Measurements from ENCODE around the gene EIF1. TPM values are rescaled to one million over a fixed set of nuclear protein-coding genes. Genes with fewer than 3 reads are reported as not detected.

Gene EIF1
- total RNA-seq, 2 experiments from 2014 or later, result 145 to 659 TPM

- Histone ChIP-seq H3K4me1 (ENCODE audit: insufficient read depth, low read length, poor library complexity, severe bottlenecking) (no peaks in the 10 kb centered on the region), H3K4me3 (ENCODE audit: low read depth, low read length, poor library complexity, severe bottlenecking) (no peak overlapping the region), H3K79me2 (ENCODE audit: insufficient read depth, low read depth, low read length) (no peaks in the 10 kb centered on the region), H3K27ac (ENCODE audit: low read depth, low read length, poor library complexity, severe bottlenecking) (no peak overlapping the region), H3K36me3 (ENCODE audit: insufficient read depth, low read length) (no peaks in the 10 kb centered on the region), H2AFZ (ENCODE audit: low read length) (no peak overlapping the region), H3K9me2 (ENCODE audit: insufficient read depth, low read length) (no peaks in the 10 kb centered on the region), H4K20me1 (ENCODE audit: insufficient read depth, low read length) (no peaks in the 10 kb centered on the region), H3K9me3 (ENCODE audit: low read length) (no peaks in the 10 kb centered on the region), H3K4me2 (ENCODE audit: low read length) (no peak overlapping the region)
- ChIA-PET POLR2A (no interaction called here), CTCF (ENCODE audit: unreplicated experiment) (no interaction called here)
- DNase-seq (ENCODE audit: low spot score), result no peak
- no TSS peak for BruUV-seq (replicated peaks)
- no peak for TF ChIP-seq EZH2phosphoT487 (IDR thresholded peaks at IDR 0.05; ENCODE audit: borderline replicate concordance, low read depth, low read length)
- TF ChIP-seq CTCF (conservative IDR thresholded peaks at IDR 0.05; ENCODE audit: low read length), result no peak
- intact Hi-C loops (cut with micrococcal nuclease; ENCODE audit: unreplicated experiment), result no loop called here
Measured at GRCh38 chr17:41710472-41711090, 21.9 kb downstream of the EIF1 start.

GRCh38 chr17:41711669-41712400 is 23.1 kb downstream of the EIF1 start, which contains the start of gene GAST:
Gene GAST, plus strand, starts transcription at chr17:41712331. Its CDS starts 3,106 bp downstream, at chr17:41715437.
- Histone ChIP-seq H3K9me2 (ENCODE audit: insufficient read depth, low read length) (no peaks in the 10 kb centered on the region), H3K4me2 (ENCODE audit: low read length) (no peak within 1 kb of the TSS), H3K36me3 (ENCODE audit: insufficient read depth, low read length) (no peaks in the 10 kb centered on the region), H3K4me1 (ENCODE audit: insufficient read depth, low read length, poor library complexity, severe bottlenecking) (no peaks in the 10 kb centered on the region), H4K20me1 (ENCODE audit: insufficient read depth, low read length) (no peaks in the 10 kb centered on the region), H2AFZ (ENCODE audit: low read length) (no peak within 1 kb of the TSS), H3K9me3 (ENCODE audit: low read length) (no peaks in the 10 kb centered on the region), H3K27ac (ENCODE audit: low read depth, low read length, poor library complexity, severe bottlenecking) (no peak within 1 kb of the TSS), H3K4me3 (ENCODE audit: low read depth, low read length, poor library complexity, severe bottlenecking) (no peak within 1 kb of the TSS), H3K79me2 (ENCODE audit: insufficient read depth, low read depth, low read length) (no peaks in the 10 kb centered on the region)
- POLR2A ChIA-PET, result no interaction called here
- BruUV-seq (replicated peaks), result no TSS peak
- intact Hi-C loops (cut with micrococcal nuclease; ENCODE audit: unreplicated experiment), result no loop called here
- CTCF ChIA-PET (ENCODE audit: unreplicated experiment), result no interaction called here
- TF ChIP-seq CTCF (conservative IDR thresholded peaks at IDR 0.05; ENCODE audit: low read length) (no peak), EZH2phosphoT487 (IDR thresholded peaks at IDR 0.05; ENCODE audit: borderline replicate concordance, low read depth, low read length) (no peak)
- DNase-seq (ENCODE audit: low spot score), result no peak

Measured in OCI-LY7 (cell line).